NCI-H446 treated with DMSO at 0.1 percent for 48 hours (cell line): ENCODE results near the gene MYH7B.

Source experiments
- DNase-seq: peaks from one replicate; lab custom pipeline; 2025; lab: John Stamatoyannopoulos, UW

Gene MYH7B

GRCh38 chr20:34955231-34956040, at the start of gene MYH7B, which contains the start of gene GSS:
MYH7B (plus strand) TSS chr20:34955868; CDS start chr20:34978006, 22,138 bp downstream.
GSS (minus strand) TSS chr20:34955806; CDS start chr20:34951852, 3,954 bp downstream.
- DNase-seq: peak; percentile 93

GRCh38 chr20:34907616-34908469, 47.8 kb upstream of the MYH7B start:
- DNase-seq: peak; percentile 66

DNA sequence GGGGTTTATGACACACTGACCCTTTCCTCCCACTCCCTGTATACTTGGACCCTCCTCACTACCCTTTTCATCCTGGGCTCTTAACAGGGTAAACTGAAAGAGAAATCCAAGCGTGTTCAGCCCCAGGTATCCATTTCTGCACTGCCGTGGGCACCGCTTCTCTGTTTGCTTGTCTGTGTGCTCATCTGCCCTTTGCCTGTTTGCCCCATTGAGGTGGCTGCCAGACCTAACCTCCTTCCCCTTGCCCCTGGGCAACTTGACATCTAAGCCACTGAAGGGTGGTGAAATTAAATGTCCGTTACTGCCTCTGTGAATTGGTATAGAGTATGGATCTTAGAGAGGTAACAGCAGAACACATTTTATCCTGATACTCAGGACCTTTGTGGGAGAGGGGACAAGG, 40.5 kb upstream of the MYH7B start:
- no peak for DNase-seq

DNA sequence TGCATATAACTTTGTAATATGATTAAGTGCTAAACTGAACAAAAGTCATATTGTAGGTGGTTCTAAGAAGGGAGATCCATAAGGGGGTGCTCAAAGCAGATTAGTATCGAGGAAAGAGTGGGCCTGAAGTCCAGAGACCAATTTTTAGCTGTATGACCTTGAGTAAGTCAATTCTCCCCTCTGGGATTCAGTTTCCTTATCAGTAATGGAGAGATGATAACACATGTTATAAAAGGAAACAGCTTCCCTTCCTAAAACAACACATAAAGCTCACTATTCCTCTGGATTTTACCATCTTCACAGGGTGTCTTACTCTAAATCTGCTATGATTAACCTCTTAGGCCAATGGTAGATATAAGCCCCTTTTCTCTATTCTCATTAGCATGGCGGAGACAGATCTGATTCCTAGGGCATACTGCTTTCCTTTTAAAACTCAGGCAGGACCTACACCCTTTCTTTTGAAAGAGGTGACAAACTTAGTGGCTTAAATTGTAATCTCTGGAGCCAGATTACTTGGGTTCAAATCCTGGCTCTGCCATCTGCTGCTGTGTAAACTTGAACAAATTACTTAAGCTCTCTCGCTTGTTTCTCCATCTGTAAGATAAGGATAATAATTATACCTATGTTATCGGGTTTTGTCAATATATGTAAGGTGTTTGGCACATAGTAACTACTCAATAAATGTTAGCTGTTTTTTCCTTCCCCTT, 39.8 kb upstream of the MYH7B start:
- no peak for DNase-seq

DNA sequence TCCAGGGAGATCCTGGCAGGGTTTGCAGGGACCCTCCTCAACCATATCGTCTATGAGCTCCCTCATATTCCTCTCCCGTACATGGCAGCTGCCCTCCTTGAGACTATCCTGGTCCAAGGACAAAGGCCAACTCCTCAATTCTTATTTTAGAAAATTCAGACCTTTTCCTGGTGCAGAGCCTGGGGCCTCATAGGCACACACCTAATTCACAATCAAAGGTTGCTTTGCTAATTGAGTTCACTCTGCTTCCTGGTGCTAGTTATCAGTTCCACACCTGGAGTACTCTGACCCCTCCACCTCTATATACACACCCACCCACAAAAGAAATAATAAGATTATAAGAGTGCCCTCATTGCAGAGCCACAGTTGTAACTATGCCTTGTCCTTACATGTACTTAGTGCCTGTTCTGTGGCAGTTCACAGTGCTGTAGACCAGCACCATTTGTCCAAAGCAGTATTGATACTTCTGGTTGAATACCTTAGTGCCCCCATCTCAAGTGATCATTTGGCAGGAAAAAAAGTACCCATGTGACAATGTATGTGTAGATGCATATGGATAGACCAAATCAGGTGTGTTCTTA, 38.8 kb upstream of the MYH7B start:
- DNase-seq: no peak

DNA sequence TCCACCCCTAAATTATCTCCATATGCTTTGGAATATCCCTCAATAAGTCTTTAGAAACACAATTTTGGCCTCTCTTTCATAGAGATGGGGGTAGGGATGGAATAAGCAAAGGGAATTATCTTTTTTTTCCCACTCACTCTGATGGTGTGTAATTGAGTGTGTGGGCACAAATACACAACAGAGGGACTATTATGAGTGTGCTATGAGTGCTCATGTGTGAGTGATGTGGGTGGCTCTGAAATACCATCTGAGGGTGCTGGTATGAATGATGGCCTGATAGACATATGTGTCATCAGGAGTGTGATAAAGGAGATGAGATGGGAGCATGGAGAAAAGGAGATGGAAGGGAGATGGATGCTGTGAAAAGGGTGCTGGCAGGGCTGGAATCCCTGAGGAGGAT, 35.6 kb upstream of the MYH7B start:
- DNase-seq: no peak

DNA sequence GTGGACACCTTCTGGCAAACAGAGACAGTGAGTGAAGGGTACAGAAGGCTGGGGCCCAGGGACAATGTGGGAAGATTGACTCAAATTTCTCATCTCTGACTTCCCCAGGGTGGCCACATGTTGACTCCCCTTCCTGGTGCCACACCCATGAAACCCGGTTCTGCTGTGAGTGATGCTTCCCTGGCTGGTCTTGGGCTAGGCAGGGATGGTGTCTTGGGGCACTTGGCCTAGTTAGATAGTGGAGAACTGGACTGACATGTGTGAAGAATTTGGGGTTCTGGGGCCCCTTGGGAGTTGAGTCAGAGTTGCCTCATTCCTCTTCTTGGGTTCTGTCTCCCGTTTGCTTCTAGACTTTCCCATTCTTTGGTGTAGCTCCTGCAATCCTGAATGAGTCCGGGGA, 34.2 kb upstream of the MYH7B start:
- no peak for DNase-seq

DNA sequence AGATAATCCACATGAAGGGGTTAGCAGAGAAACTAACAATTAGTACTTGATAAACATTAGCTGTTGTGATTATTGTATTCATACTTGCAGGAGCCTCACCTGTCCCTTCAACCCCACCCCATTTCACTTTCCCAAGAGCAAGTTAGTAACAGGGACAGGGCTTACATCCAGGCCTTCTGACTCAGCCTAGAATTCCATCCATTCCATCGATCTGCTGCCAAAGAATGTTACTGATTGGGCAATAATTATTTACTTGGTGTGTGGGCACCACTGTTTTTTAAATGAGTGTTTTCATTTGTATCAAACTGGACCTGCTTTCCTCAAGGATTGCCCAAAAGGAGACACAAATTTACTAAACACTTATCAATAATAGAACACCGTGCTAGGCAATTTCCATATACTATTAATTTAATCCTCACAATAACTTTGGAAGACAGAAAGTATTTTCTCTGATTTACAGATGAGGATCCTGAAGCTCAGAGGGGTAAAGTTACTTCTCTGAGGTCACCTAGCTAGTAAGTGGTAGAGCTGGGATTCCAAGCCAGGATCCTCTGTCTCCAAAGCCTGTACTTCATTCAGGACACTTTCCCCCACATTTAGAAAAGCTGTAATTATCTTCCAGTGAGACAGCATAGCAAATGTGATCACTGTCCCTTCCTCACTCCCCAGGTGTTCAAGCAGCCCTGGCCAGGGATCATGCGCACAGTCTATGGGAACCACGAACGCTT, 32.9 kb upstream of the MYH7B start:
- DNase-seq: no peak

- DNase-seq: no peak
Observed at GRCh38 chr20:34923414-34923813, 32.3 kb upstream of the MYH7B start.

- DNase-seq: no peak
Observed at GRCh38 chr20:34925341-34925740, 30.3 kb upstream of the MYH7B start.

GRCh38 chr20:34925981-34926380, 29.7 kb upstream of the MYH7B start:
- DNase-seq: no peak

- no peak for DNase-seq
Observed at GRCh38 chr20:34926581-34926980, 29.1 kb upstream of the MYH7B start.

DNA sequence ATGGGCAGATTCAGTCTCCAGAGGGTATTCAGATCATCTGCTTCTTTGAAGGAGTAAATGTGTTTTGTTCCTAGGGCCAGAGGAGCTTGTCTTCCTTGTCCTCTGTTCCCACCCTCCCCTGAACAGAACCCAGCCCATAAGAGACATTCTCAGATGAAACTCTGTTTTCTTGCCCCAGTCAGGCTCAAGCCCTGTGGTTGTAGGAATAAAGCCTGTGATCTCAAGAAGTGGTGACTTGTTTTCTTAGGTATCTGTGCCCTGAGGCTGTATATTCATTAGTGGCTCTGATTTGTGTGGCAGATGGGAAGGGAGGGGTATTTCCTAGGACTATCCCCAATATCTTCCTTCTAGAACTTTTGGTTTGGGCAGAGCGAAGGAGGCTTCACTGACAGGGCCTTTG, 27.9 kb upstream of the MYH7B start:
- no peak for DNase-seq

DNA sequence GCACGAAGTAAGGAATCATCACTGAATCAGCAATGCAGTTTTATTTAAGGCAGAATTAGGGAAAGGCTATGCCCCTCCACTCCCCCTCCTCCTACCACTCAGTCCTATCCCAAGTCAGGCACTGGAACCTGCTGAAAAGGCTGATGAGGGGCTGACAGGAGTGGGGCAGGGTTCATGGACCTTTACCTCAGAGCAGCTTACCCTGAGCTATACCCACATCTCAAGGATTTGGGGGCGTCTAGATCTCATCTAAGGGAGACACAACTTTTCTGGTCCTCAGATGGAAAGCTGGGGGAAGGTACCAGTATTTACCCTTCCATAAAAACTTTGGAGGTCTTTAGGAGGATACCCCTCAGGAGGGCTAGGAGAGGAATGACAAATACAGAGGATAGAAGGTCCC, 27.3 kb upstream of the MYH7B start:
- no peak for DNase-seq

DNA sequence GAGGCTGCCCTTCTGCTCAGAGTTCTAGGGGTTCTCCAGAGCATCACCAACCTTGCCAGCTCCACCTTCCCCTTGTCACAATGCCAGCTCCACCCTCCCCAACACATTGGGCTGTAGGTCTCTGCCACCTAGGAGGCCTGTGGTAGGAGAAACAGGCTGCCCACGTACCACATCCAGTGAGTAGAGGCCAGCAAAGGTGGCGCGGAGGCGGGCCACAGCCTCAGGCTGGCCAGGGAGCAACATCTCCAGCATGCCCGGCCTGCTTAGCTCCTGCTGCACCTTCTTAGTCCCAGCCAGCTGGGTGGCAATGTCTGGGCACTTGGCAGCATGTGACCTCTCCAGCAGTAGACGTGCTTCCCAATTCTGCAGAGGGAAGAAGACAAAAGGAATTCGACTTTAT, 23.9 kb upstream of the MYH7B start:
- DNase-seq: no peak

DNA sequence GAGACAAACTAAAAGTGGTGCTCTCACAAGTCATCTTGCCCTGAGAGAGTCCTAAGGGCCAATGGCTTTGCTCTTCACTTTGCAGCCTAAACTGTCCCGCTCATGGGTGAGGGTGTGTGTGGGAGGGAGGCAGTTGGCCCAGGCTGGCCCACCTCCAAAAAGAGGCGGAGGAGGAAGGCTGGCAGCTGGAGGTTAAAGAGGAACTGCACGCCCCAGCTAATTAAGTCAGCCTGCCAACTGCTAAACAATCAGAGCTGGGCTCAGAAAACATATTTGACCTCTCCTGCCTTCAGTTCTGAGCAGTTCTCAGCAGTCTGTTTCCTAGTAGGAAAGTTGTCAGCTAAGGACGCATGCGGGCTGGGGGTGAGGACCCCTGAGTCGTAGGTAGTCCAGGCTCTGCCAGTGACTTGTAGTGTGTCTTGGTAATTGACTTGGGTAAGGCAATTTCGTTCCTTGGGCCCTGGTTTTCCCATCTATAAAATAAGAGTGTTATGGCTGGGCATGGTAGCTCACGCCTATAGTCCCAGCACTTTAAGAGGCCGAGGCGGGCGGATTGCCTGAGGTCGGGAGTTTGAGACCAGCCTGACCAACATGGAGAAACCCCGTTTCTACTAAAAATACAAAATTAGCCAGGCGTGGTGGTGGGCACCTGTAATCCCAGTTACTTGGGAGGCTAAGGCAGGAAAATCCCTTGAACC, 17.1 kb upstream of the MYH7B start:
- peak; percentile 81 for DNase-seq

- DNase-seq: no peak
Observed at GRCh38 chr20:34940081-34940481, 15.6 kb upstream of the MYH7B start.

DNA sequence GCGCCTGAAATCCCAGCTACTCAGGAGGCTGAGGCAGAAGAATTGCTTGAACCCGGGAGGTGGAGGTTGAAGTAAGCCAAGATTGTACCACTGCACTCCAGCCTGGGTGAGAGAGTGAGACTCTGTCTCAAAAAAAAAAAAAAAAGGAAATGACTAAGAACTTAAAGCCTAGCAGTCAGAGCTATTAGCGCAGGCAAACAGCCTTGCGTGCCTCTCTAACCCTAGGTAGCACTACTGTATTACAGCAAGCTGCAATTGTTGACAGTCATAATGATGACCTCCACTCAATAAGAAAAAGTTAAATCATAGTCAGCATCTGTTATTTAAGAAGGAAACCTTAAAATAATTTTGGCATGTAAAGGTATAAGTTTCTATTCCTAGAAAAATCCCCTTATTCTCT, 14.4 kb upstream of the MYH7B start:
- no peak for DNase-seq

- DNase-seq: no peak
Observed at GRCh38 chr20:34942301-34942700, 13.4 kb upstream of the MYH7B start.

GRCh38 chr20:34943808-34944567, 11.7 kb upstream of the MYH7B start:
- DNase-seq: no peak
